ENCODE measurements around the gene NGFR. TPM values are rescaled to one million over a fixed set of nuclear protein-coding genes. Genes with fewer than 3 reads are reported as not detected.

The NGFR gene
- polyA plus RNA-seq, 1 of the 3 experiments (the other 2 are of a cell fraction): 0.76 TPM

DNA sequence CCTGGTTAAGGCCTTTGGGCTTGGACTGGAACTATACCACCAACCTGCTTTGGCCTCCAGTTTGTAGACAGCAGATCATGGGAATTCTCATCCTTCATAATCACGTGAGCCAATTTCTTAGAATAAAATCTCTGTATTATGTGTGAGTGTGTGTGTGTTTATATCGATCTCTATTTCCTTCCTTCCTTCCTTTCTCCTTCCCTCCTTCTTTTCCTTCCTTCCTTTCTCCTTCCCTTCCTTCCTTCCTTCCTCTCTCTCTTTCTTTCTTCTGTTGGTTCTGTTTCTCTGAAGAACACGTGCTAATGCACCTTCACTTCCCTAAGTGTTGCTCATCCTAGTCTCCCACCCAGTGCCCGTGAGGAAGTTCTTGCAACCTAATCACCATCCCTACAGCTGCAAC is 44.9 kb upstream of the NGFR start:
- TF ChIP-seq TAF1 (IDR thresholded peaks at IDR 0.05; ENCODE audit: borderline replicate concordance, low read depth, low read length) (no peak), FOXJ3 (CRISPR knock-in tag; IDR thresholded peaks at IDR 0.05) (no peak), POLR2AphosphoS5 (IDR thresholded peaks at IDR 0.05; ENCODE audit: low read depth, low read length) (no peak), YY1 (IDR thresholded peaks at IDR 0.05; ENCODE audit: low read depth) (no peak), RAD21 (IDR thresholded peaks at IDR 0.05; ENCODE audit: low read length) (no peak), GATA2 (CRISPR knock-in tag; IDR thresholded peaks at IDR 0.05) (no peak), FOSL2 (IDR thresholded peaks at IDR 0.05; ENCODE audit: borderline replicate concordance, low read depth) (no peak), SMC3 (IDR thresholded peaks at IDR 0.05; ENCODE audit: low read depth, low read length) (no peak), RXRA (IDR thresholded peaks at IDR 0.05; ENCODE audit: borderline replicate concordance, low read depth) (no peak), RCOR1 (IDR thresholded peaks at IDR 0.05; ENCODE audit: low read length) (no peak), SIN3A (IDR thresholded peaks at IDR 0.05; ENCODE audit: borderline replicate concordance, low read depth, low read length) (no peak), RFX5 (IDR thresholded peaks at IDR 0.05; ENCODE audit: low read length) (no peak)
- TF ChIP-seq, protein P1, sequence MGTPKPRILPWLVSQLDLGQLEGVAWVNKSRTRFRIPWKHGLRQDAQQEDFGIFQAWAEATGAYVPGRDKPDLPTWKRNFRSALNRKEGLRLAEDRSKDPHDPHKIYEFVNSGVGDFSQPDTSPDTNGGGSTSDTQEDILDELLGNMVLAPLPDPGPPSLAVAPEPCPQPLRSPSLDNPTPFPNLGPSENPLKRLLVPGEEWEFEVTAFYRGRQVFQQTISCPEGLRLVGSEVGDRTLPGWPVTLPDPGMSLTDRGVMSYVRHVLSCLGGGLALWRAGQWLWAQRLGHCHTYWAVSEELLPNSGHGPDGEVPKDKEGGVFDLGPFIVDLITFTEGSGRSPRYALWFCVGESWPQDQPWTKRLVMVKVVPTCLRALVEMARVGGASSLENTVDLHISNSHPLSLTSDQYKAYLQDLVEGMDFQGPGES (IDR thresholded peaks at IDR 0.05; ENCODE audit: low read depth, low read length): no peak
- peaks cover 13 to 14% of the 10 kb centered on the region in 2 experiments; a peak in 3 of 4 replicates for H3K4me1 ChIP-seq (ENCODE audit: control insufficient read depth in 1 of 2, insufficient read depth in 2 of 2, low read depth in 1 of 2, low read length in 1 of 2)
- 91% methylated on average over 4 of the region's 4 CpGs for WGBS (ENCODE audit: low lambda C conversion rate)
- H3K4me2 ChIP-seq: no peak overlapping the region
- H3K36me3 ChIP-seq (replicated peaks in 1 of 2; ENCODE audit: control insufficient read depth in 1 of 2, insufficient read depth in 2 of 2, low read length in 1 of 2): no peaks in the 10 kb centered on the region
- DNase-seq: no peak
- H3K27me3 ChIP-seq (ENCODE audit: insufficient read depth): no peaks in the 10 kb centered on the region; the same call in 1 of the 2 replicates
- H3F3A ChIP-seq (replicated peaks; ENCODE audit: insufficient read depth): no peaks in the 10 kb centered on the region
- no peaks in the 10 kb centered on the region for H3K9me2 ChIP-seq
- H3K79me2 ChIP-seq (ENCODE audit: insufficient read depth): no peaks in the 10 kb centered on the region
- no peak overlapping the region for H3K9ac ChIP-seq
- H3K27ac ChIP-seq (ENCODE audit: low read depth in 2 of 2, low read length in 1 of 2): no peak overlapping the region
- H4K20me1 ChIP-seq (ENCODE audit: insufficient read depth): no peaks in the 10 kb centered on the region
- no peak overlapping the region for H3K4me3 ChIP-seq (ENCODE audit: low read depth in 2 of 2, low read length in 1 of 2)
- ChIA-PET CTCF (interaction anchor here (2.0 to 9.2 kb wide), 3 partner anchors 13 to 106 kb away, joined by 13 to 96 read pairs (median 21); no protein-coding TSS in a partner anchor), POLR2A (no interaction called here)
- no peak overlapping the region for H2AFZ ChIP-seq (ENCODE audit: low read depth)
- no peaks in the 10 kb centered on the region for H3K9me3 ChIP-seq

DNA sequence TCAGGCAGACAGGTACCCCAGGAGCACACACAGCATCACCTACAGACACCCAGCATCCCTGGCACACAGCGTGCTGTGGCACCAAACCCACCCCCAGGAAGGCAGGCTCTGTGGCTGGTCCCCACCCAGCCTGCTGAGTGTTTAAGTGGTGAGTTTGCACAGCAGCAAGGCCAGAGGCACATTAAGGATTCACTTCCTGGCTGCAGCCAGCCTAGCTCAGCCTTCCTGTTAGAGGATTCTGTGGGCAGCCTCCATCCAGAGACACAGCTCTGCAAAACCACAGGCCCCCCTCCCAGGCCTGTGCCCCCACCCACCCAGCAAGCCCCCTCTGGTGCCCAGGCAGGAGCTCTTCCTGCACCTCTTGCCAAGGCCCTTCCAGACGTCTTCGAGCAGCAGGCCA is 44.4 kb upstream of the NGFR start:
- no peaks in the 10 kb centered on the region for H3K36me3 ChIP-seq (replicated peaks in 1 of 2; ENCODE audit: control insufficient read depth in 1 of 2, insufficient read depth in 2 of 2, low read length in 1 of 2)
- H3K79me2 ChIP-seq (ENCODE audit: insufficient read depth): no peaks in the 10 kb centered on the region
- DNase-seq: no peak
- H3K4me3 ChIP-seq (ENCODE audit: low read depth in 2 of 2, low read length in 1 of 2): no peak overlapping the region
- no peaks in the 10 kb centered on the region for H3K9me2 ChIP-seq
- WGBS (ENCODE audit: low lambda C conversion rate): 59% methylated on average over 3 of the region's 3 CpGs
- peaks cover 18 to 19% of the 10 kb centered on the region in 2 experiments; a peak in 3 of 4 replicates for H3K4me1 ChIP-seq (ENCODE audit: control insufficient read depth in 1 of 2, insufficient read depth in 2 of 2, low read depth in 1 of 2, low read length in 1 of 2)
- H3K9me3 ChIP-seq: no peaks in the 10 kb centered on the region
- no peak overlapping the region for H3K4me2 ChIP-seq
- H2AFZ ChIP-seq (ENCODE audit: low read depth): peak overlapping the region; percentile 49; the same call in 1 of the 2 replicates
- TF ChIP-seq JUND (IDR thresholded peaks at IDR 0.05) (no peak), ELF1 (IDR thresholded peaks at IDR 0.05) (peak; percentile 49; the same call in 1 of the 2 replicates), MEF2A (IDR thresholded peaks at IDR 0.05; ENCODE audit: borderline replicate concordance, low read depth) (no peak)
- TF ChIP-seq, protein P2, sequence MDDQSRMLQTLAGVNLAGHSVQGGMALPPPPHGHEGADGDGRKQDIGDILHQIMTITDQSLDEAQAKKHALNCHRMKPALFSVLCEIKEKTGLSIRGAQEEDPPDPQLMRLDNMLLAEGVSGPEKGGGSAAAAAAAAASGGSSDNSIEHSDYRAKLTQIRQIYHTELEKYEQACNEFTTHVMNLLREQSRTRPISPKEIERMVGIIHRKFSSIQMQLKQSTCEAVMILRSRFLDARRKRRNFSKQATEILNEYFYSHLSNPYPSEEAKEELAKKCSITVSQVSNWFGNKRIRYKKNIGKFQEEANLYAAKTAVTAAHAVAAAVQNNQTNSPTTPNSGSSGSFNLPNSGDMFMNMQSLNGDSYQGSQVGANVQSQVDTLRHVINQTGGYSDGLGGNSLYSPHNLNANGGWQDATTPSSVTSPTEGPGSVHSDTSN (IDR thresholded peaks at IDR 0.05): no peak
- no peaks in the 10 kb centered on the region for H3F3A ChIP-seq (replicated peaks; ENCODE audit: insufficient read depth)
- H4K20me1 ChIP-seq (ENCODE audit: insufficient read depth): no peaks in the 10 kb centered on the region
- peak overlapping the region in 1 of 2 experiments; percentile 20; a peak in 1 of 4 replicates for H3K27ac ChIP-seq (ENCODE audit: low read depth in 2 of 2, low read length in 1 of 2)
- H3K27me3 ChIP-seq (ENCODE audit: insufficient read depth): no peaks in the 10 kb centered on the region; the same call in 1 of the 2 replicates
- POLR2A ChIA-PET: interaction anchor here (1.3 kb wide), 1 partner anchor 25 kb away, joined by 3 read pairs; no protein-coding TSS in a partner anchor
- no peak overlapping the region for H3K9ac ChIP-seq
- CTCF ChIA-PET: interaction anchor here (0.8 to 9.2 kb wide), 5 partner anchors 13 to 160 kb away, joined by 3 to 96 read pairs (median 13); no protein-coding TSS in a partner anchor
